CD14-positive monocyte (primary cell): ENCODE results near the gene UBE2L3. TPM values are rescaled to one million over a fixed set of nuclear protein-coding genes. Genes with fewer than 3 reads are reported as not detected.

Source experiments
- DNase-seq, 3 donors: peaks; one replicate each; pipeline ENCODE4 v3.0.0-alpha.2; 2011 to 2022
- H2AFZ ChIP-seq: 2 replicates; pipeline ENCODE4 v1.6.0; 2012; ENCODE audit warnings: mild to moderate bottlenecking, low read depth, low read length, inconsistent platforms; ENCODE audit not compliant: insufficient read depth, poor library complexity, severe bottlenecking
- H3K27ac ChIP-seq, 2 donors: 1 replicate in 1 of 2; 2 replicates in 1 of 2; pipeline ENCODE4 v1.5.1; 2012 to 2013; ENCODE audit warnings: low read length in 2 of 2, control low read depth in 1 of 2, inconsistent platforms in 1 of 2, low read depth in 1 of 2, mild to moderate bottlenecking in 1 of 2
- H3K27me3 ChIP-seq, 2 donors: one replicate each; pipeline versions ENCODE4 v1.6.0 to v1.6.1; 2011 to 2013; ENCODE audit warnings: low read length in 2 of 2; ENCODE audit not compliant: control insufficient read depth in 2 of 2, insufficient read depth in 2 of 2
- H3K36me3 ChIP-seq, 2 donors: replicated peaks in 1 of 2; 1 replicate in 1 of 2; 2 replicates in 1 of 2; pipeline versions ENCODE4 v1.5.1 to v1.6.1; 2012 to 2013; ENCODE audit warnings: low read length in 2 of 2, control low read depth in 1 of 2, inconsistent platforms in 1 of 2, mild to moderate bottlenecking in 1 of 2; ENCODE audit not compliant: insufficient read depth in 2 of 2, control insufficient read depth in 1 of 2
- H3K4me1 ChIP-seq, 2 donors: 1 replicate in 1 of 2; 2 replicates in 1 of 2; pipeline versions ENCODE4 v1.5.1 to v1.6.1; 2012 to 2013; ENCODE audit warnings: low read length in 2 of 2, control low read depth in 1 of 2, inconsistent platforms in 1 of 2, mild to moderate bottlenecking in 1 of 2, moderate library complexity in 1 of 2; ENCODE audit not compliant: insufficient read depth in 2 of 2, control insufficient read depth in 1 of 2
- H3K4me2 ChIP-seq: replicated peaks from 2 replicates; pipeline ENCODE3; 2012; ENCODE audit warnings: low read length, moderate library complexity, mild to moderate bottlenecking; ENCODE audit not compliant: poor library complexity, severe bottlenecking; ENCODE audit errors: extremely low read depth
- H3K4me3 ChIP-seq, 3 experiments: fragments of 200-600 bp in 1 of 3; sonication (generic) in 1 of 3; replicated peaks in 1 of 3; 1 replicate in 2 of 3; 2 replicates in 1 of 3; pipeline ENCODE4 v1.5.1; 2011 to 2013; ENCODE audit warnings: low read length in 3 of 3, mild to moderate bottlenecking in 3 of 3, control low read depth in 2 of 3, low read depth in 2 of 3, inconsistent platforms in 1 of 3, moderate library complexity in 1 of 3
- H3K79me2 ChIP-seq: 2 replicates; pipeline ENCODE4 v1.6.0; 2012; ENCODE audit warnings: mild to moderate bottlenecking, control low read depth, inconsistent platforms, low read length, moderate library complexity; ENCODE audit not compliant: insufficient read depth
- H3K9ac ChIP-seq: 2 replicates; pipeline ENCODE4 v1.6.0; 2017; ENCODE audit warnings: low read length, mild to moderate bottlenecking; ENCODE audit not compliant: insufficient read depth, poor library complexity, severe bottlenecking
- H3K9me3 ChIP-seq, 2 donors: replicated peaks in 1 of 2; 1 replicate in 1 of 2; 2 replicates in 1 of 2; pipeline versions ENCODE4 v1.5.1 to v1.6.1; 2012 to 2013; ENCODE audit warnings: low read length in 2 of 2, control low read depth in 1 of 2; ENCODE audit not compliant: control insufficient read depth in 1 of 2, insufficient read depth in 1 of 2
- H4K20me1 ChIP-seq: 2 replicates; pipeline ENCODE4 v1.6.0; 2012; ENCODE audit warnings: mild to moderate bottlenecking, low read length, control low read depth, moderate library complexity; ENCODE audit not compliant: insufficient read depth
- H3K27ac Mint-ChIP-seq, 7 donors: one replicate each; pipeline ENCODE4 v1.8.0; 2020; ENCODE audit warnings: mild to moderate bottlenecking in 7 of 7, mixed read lengths in 7 of 7, moderate library complexity in 6 of 7, inconsistent platforms in 2 of 7
- H3K27me3 Mint-ChIP-seq, 3 donors: one replicate each; pipeline ENCODE4 v1.8.0; 2021 to 2022; ENCODE audit warnings: low read depth in 3 of 3, mild to moderate bottlenecking in 3 of 3, mixed read lengths in 3 of 3, moderate library complexity in 3 of 3, inconsistent platforms in 1 of 3
- H3K36me3 Mint-ChIP-seq, 2 donors: one replicate each; pipeline ENCODE4 v1.8.0; 2020; ENCODE audit warnings: mixed read lengths in 2 of 2, inconsistent platforms in 1 of 2, mild to moderate bottlenecking in 1 of 2
- H3K4me1 Mint-ChIP-seq: one replicate; pipeline ENCODE4 v1.8.0; 2020; ENCODE audit warnings: mild to moderate bottlenecking, mixed read lengths
- H3K4me3 Mint-ChIP-seq, 2 donors: one replicate each; pipeline ENCODE4 v1.8.0; 2020; ENCODE audit warnings: mild to moderate bottlenecking in 2 of 2, mixed read lengths in 2 of 2, moderate library complexity in 1 of 2
- H3K9me3 Mint-ChIP-seq, 7 donors: one replicate each; pipeline ENCODE4 v1.8.0; 2020 to 2022; ENCODE audit warnings: mixed read lengths in 7 of 7, mild to moderate bottlenecking in 6 of 7, moderate library complexity in 6 of 7, inconsistent platforms in 2 of 7
- WGBS: methylation state at CpG from one replicate; pipeline ENCODE4 v1.1.5; 2013; ENCODE audit warnings: missing lambda C conversion rate; ENCODE audit not compliant: insufficient coverage; 5-methylcytosine and 5-hydroxymethylcytosine counted together
- intact Hi-C, 2 donors: fragments of 100-400 bp; cut with micrococcal nuclease; formaldehyde crosslinking; loops; one replicate each; pipeline versions ENCODE4 v1.15.0 to v1.15.1; 2023
- polyA plus RNA-seq, 3 donors: library from polyadenylated mRNA; depleted of rRNA in 1 of 3; unstranded in 2 of 3; stranded (reverse) in 1 of 3; fragments of 300-500 nt in 2 of 3; fragments of >200 nt in 1 of 3; fragmentation: Illumina TruSeq in 2 of 3; gene quantifications; 1 replicate in 2 of 3; 2 replicates in 1 of 3; pipeline ENCODE4 v1.2.3, GENCODE V29; 2012 to 2021
- TF ChIP-seq, protein P1 (sequence below): fragments of 200-600 bp; IDR thresholded peaks from one replicate; pipeline ENCODE4 v1.8.0; 2022; ENCODE audit warnings: antibody characterized with exemption, mild to moderate bottlenecking

Gene UBE2L3
- polyA plus RNA-seq, 3 donors = 19.6 to 88.9 (median 69.6) TPM

DNA sequence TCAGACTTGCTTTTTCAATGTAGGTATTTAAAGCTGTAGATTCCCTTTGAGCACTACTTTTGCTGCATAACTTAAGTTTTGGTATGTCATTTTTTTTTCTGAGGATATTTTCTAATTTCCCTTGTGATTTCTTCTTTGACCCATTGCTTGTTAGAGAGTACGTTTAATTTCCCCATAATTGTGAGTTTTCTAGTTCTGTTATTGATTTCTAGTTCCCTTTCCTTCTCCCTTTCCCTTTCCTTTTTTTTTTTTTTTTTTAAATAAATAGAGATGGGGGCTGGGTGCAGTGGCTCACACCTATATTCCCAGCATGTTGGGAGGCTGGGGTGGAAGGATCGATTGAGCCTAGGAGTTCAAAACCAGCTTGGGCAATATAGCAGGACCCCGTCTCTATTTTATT is 30.8 kb downstream of the UBE2L3 start:
- H3K27me3 Mint-ChIP-seq = peaks cover 0 to 3% (median 0%) of the 10 kb centered on the region in 3 donors
- peaks cover 0 to 1% (median 0%) of the 10 kb centered on the region in 7 donors for H3K9me3 Mint-ChIP-seq
- Histone ChIP-seq H3K4me2 (no peak overlapping the region), H3K4me1 (no peaks in the 10 kb centered on the region), H3K9me3 (no peaks in the 10 kb centered on the region), H3K9ac (no peak overlapping the region), H2AFZ (no peak overlapping the region), H4K20me1 (peaks cover 100% of the 10 kb centered on the region), H3K27me3 (no peaks in the 10 kb centered on the region), H3K27ac (no peak overlapping the region), H3K4me3 (no peak overlapping the region), H3K79me2 (peaks cover 100% of the 10 kb centered on the region), H3K36me3 (peaks cover 25 to 56% of the 10 kb centered on the region in 2 donors)
- H3K4me3 Mint-ChIP-seq = no peak overlapping the region
- peaks cover 23% of the 10 kb centered on the region for H3K4me1 Mint-ChIP-seq
- no CpG with 5 or more reads among the region's 3 CpGs for WGBS
- H3K27ac Mint-ChIP-seq = peak overlapping the region in 1 of 7 donors; percentile 83
- TF ChIP-seq, protein P1, sequence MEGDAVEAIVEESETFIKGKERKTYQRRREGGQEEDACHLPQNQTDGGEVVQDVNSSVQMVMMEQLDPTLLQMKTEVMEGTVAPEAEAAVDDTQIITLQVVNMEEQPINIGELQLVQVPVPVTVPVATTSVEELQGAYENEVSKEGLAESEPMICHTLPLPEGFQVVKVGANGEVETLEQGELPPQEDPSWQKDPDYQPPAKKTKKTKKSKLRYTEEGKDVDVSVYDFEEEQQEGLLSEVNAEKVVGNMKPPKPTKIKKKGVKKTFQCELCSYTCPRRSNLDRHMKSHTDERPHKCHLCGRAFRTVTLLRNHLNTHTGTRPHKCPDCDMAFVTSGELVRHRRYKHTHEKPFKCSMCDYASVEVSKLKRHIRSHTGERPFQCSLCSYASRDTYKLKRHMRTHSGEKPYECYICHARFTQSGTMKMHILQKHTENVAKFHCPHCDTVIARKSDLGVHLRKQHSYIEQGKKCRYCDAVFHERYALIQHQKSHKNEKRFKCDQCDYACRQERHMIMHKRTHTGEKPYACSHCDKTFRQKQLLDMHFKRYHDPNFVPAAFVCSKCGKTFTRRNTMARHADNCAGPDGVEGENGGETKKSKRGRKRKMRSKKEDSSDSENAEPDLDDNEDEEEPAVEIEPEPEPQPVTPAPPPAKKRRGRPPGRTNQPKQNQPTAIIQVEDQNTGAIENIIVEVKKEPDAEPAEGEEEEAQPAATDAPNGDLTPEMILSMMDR = no peak
- DNase-seq = no peak
- intact Hi-C loops = no loop called here
- H3K36me3 Mint-ChIP-seq = peaks cover 45 to 55% of the 10 kb centered on the region in 2 donors

DNA sequence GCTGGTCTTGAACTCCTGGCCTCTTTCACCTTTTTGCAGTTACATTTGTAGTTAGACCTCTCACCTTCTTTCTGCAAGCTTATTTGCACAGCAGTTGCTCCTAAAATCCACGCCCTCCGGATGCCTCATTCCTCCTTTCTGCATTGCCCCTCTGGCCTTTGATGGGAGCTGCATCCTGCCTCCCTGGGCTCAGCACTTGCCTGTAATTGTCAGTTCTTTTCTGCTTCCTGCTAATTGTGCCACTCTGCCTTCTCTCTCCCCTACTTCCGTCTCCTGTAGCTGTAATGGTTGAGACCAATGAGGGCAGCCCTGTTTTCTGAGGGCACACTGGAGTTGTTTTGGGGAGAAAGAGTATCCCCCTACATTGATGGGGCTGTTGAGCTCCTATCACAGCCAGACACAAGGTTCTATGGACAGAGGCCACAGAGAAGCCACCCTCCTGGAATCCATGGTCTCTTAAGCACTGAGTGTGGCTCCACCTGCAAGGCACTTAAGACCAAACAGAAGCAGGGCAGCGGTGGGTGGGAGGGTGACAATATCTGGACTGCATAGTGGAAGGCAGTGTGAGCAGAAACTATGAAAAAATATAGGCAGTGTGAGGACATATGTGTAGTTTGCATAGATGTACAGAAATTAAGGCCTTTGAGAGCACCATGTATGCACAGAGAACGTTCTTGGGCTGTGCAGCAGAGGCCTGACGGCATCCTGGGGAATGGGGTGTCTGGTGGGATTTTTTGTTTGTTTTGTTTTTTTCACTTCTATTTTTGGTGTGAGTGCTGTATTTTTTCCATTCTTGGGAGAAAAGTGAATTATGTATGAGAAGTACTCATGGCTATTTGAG is 31.8 kb downstream of the UBE2L3 start:
- H3K27ac ChIP-seq = peak overlapping the region in 1 of 2 donors; percentile 17
- peaks cover 6% of the 10 kb centered on the region in 2 donors for H3K4me1 ChIP-seq
- Mint-ChIP-seq H3K36me3 (peaks cover 35 to 45% of the 10 kb centered on the region in 2 donors), H3K27ac (peak overlapping the region in 3 of 7 donors; percentile 46 to 72 (median 62)), H3K4me1 (peaks cover 26% of the 10 kb centered on the region), H3K4me3 (no peak overlapping the region), H3K27me3 (no peaks in the 10 kb centered on the region), H3K9me3 (peaks cover 0 to 1% (median 0%) of the 10 kb centered on the region in 7 donors)
- no peak overlapping the region for H3K4me2 ChIP-seq
- 88% methylated on average over 5 of the region's 6 CpGs for WGBS
- peaks cover 100% of the 10 kb centered on the region for H3K79me2 ChIP-seq
- intact Hi-C loops = no loop called here
- peaks cover 99% of the 10 kb centered on the region for H4K20me1 ChIP-seq
- H3K36me3 ChIP-seq = peaks cover 16 to 46% of the 10 kb centered on the region in 2 donors
- DNase-seq = no peak
- no peaks in the 10 kb centered on the region for H3K9me3 ChIP-seq
- no peak overlapping the region for H3K4me3 ChIP-seq
- TF ChIP-seq, protein P1 = no peak
- H3K27me3 ChIP-seq = no peaks in the 10 kb centered on the region
- no peak overlapping the region for H2AFZ ChIP-seq
- H3K9ac ChIP-seq = no peak overlapping the region
